ENCODE measurements around the gene HJV.

The HJV gene

DNA sequence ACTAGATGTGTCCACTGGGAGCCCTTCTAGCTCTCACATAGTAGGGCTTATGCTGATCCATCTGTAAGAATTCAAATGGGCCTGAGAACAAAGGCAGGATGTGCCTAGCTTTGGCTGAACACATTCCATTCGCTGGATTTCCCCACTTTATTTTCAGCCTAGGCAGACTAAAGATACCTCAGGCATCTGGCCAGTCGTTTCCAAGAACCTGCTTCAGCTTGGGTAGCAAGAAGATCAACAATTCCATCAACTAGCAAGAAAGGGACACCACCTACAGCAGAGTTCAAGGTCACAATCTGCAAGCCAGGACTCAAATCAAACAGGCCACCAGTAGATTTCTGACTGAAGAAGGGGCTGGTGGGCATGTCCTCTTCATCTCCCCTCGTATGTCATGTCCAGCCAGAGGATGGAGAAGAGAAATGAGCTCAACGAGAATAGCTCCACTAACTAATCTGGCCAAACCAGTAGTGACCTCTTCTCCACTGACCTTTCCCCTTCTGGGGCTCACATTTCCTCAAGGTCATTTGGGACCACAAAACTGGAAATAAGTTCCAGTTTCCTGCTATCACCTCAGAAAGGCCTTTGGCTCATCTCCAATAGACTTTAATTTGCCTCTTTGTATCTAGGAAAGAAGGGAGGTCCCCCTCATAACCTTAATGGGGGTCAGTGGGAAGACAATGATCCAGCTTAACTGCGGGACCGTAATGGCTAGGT, 39.4 kb downstream of the HJV start:
- Histone ChIP-seq H3K4me3 (no peak overlapping the region), H4K20me1 (no peaks in the 10 kb centered on the region), H3K9me3 (replicated peaks in 1 of 11) (no peaks in the 10 kb centered on the region), H3K4me2 (peak overlapping the region in 7 of 11 experiments; percentile 6 to 96 (median 88); a peak in 12 of 22 replicates), H3K36me3 (no peaks in the 10 kb centered on the region), H3K27me3 (no peaks in the 10 kb centered on the region), H3K4me1 (peaks cover 41 to 97% (median 80%) of the 10 kb centered on the region in 10 experiments), H3K27ac (peak overlapping the region in 10 of 11 experiments; percentile 84 to 95 (median 92); a peak in 18 of 22 replicates), H3K9ac (no peak overlapping the region)
- no peak for TF ChIP-seq Cebpa-rat (IDR thresholded peaks at IDR 0.05)

DNA sequence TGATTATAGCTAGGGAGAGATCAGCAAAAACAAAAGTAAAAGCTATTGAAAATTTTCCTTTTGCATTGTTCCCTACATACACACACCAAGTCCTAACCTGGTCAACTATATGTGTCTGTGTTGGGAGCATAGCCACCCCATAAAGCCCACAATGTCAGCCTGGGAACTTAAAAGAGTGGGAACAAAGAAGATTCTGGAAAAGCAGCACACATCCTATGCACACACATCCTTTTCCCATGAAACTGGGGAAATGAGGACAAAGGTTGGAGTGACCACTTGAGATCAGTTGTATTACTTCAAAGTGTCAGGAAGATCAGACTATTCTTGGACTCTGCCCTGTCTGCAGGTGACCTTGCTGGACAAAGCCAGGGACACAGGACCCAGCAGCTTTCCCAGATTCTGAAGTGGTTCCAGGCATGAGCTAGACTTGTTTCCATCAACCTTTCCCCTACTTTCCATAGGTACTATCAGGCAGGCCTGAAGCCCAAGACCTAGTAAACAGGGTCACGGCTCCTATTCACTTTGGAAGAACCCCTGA, 41.0 kb downstream of the HJV start:
- Histone ChIP-seq H3K4me1 (peaks cover 46 to 84% (median 72%) of the 10 kb centered on the region in 10 experiments), H3K9ac (peak overlapping the region; percentile 66 to 80 (median 78)), H3K4me3 (peak overlapping the region in 6 of 10 experiments; percentile 4 to 39 (median 8); a peak in 2 of 20 replicates), H3K27ac (peak overlapping the region; percentile 84 to 95 (median 91)), H3K27me3 (no peaks in the 10 kb centered on the region), H3K36me3 (no peaks in the 10 kb centered on the region), H4K20me1 (no peaks in the 10 kb centered on the region), H3K9me3 (replicated peaks in 1 of 11) (no peaks in the 10 kb centered on the region), H3K4me2 (peak overlapping the region; percentile 78 to 96 (median 87))
- peak in 2 of 11 experiments; percentile 8 to 10; a peak in 1 of 22 replicates for TF ChIP-seq Cebpa-rat (IDR thresholded peaks at IDR 0.05)

DNA sequence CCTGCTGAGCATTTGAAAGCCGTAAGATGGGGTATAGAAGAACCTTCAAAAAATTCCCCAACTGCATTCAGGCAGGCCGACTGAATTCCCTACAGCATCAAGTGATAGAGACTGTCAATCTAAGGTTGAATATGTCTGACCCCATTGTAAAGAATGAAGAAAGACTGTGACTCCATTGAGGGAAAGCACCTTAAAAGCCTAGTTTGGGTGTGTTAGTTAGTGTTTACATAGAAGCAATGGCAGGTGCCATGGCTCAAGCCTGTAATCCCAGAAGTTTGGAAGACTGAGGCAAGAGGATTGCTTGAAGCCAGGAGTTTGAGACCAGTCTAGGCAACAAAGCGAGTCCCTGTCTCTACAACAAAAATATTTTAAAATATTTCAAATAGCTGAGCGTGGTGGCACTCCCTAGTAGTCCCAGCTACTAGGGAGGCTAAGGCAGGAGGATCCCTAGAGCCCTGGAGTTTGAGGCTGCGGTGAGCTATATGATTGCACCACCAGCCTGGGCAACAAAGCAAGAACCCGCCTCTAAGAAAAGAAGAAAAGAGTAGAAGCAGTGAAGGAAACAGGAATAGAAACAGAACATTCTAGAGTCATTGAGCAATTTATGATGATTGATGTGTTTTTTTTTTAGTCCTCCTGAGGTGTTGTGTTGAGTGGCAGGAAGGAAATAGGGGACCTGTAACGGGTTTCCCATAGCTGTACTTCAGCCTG, 41.6 kb downstream of the HJV start:
- Histone ChIP-seq H3K36me3 (no peaks in the 10 kb centered on the region; a peak in 1 of 22 replicates), H3K4me3 (peak overlapping the region in 7 of 10 experiments; percentile 5 to 39 (median 13); a peak in 5 of 20 replicates), H3K9me3 (replicated peaks in 1 of 11) (no peaks in the 10 kb centered on the region), H3K9ac (peak overlapping the region; percentile 66 to 80 (median 78)), H3K27me3 (no peaks in the 10 kb centered on the region), H3K4me1 (peaks cover 46 to 78% (median 66%) of the 10 kb centered on the region in 10 experiments), H3K4me2 (peak overlapping the region; percentile 78 to 96 (median 87)), H3K27ac (peak overlapping the region; percentile 84 to 95 (median 91)), H4K20me1 (no peaks in the 10 kb centered on the region)
- TF ChIP-seq Cebpa-rat (IDR thresholded peaks at IDR 0.05) = peak; percentile 67 to 94 (median 90)

DNA sequence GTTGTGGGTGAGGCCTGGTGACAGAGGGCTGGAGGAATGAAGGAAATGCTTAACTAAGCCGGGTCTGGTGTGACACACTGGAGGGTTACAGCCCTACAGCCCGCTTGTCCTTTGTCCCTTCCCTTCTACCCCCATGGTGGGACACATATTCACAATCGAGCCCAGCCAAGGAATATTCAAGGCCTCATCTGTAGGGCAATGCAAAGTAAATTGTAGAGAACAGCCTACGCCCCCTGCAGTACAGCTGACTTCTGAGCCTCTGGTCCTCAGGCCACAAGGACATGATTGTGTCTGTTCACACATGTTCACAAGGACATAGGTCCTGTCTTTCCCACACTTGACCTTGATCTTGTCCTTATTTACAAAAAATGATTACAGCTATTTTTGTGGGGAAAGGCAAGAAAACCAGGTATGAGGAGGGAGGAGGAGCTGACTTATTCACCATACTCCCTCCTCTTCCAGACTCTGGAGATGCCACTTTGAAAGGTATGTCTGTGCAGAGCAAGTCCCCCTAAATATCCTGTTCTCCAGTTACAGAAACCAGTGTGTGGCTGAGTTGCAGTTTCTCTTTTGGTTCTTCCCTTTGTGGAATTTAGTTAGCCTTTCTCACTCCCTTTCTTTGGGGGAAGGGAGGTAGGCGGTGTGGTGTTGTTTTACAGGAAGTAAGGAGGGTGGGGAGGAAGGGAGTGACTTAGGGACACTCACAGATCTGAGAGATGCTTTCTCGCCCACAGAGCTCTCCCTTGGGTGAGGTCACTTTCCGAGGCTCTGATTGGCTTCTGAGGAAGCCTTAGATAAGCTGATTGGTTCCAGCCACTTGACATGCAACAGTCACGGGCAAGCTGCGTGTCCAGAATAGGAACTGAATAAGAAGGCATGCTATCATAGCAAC, 42.4 kb downstream of the HJV start:
- Histone ChIP-seq H3K27me3 (no peaks in the 10 kb centered on the region), H4K20me1 (no peaks in the 10 kb centered on the region), H3K9ac (peak overlapping the region; percentile 69 to 80 (median 78)), H3K4me2 (peak overlapping the region; percentile 78 to 96 (median 87)), H3K9me3 (replicated peaks in 1 of 11) (no peaks in the 10 kb centered on the region), H3K27ac (peak overlapping the region; percentile 84 to 95 (median 91)), H3K36me3 (no peaks in the 10 kb centered on the region; a peak in 1 of 22 replicates), H3K4me3 (peak overlapping the region in 9 of 10 experiments; percentile 26 to 56 (median 40); a peak in 18 of 20 replicates), H3K4me1 (peaks cover 46 to 70% (median 63%) of the 10 kb centered on the region in 10 experiments)
- TF ChIP-seq Cebpa-rat (IDR thresholded peaks at IDR 0.05) = no peak

DNA sequence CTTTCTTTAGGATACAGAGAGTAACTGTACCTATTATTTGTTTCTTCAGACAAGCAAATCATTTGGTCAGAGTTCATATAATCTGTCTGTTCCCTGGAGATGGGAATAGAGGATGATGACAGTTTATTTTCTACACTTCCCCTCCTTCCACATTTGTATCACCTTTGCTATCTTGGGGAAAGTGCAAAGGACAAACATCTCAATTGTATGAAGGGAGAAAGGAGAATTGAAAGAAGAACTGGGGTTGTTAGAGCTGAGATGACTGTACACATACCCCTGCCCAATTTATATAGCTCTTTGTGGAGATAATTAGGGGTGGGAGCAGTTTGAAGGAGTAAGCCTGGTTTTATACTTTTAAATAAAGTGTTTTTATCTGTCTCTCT, 43.1 kb downstream of the HJV start:
- Histone ChIP-seq H3K9ac (peak overlapping the region; percentile 64 to 80 (median 78)), H4K20me1 (no peaks in the 10 kb centered on the region), H3K27me3 (no peaks in the 10 kb centered on the region), H3K36me3 (no peaks in the 10 kb centered on the region; a peak in 1 of 22 replicates), H3K4me2 (peak overlapping the region; percentile 71 to 96 (median 87)), H3K9me3 (replicated peaks in 1 of 11) (no peaks in the 10 kb centered on the region), H3K4me1 (peaks cover 46 to 64% (median 60%) of the 10 kb centered on the region in 10 experiments), H3K4me3 (peak overlapping the region in 7 of 10 experiments; percentile 26 to 56 (median 36); a peak in 13 of 20 replicates), H3K27ac (peak overlapping the region; percentile 63 to 95 (median 91))
- no peak for TF ChIP-seq Cebpa-rat (IDR thresholded peaks at IDR 0.05)

DNA sequence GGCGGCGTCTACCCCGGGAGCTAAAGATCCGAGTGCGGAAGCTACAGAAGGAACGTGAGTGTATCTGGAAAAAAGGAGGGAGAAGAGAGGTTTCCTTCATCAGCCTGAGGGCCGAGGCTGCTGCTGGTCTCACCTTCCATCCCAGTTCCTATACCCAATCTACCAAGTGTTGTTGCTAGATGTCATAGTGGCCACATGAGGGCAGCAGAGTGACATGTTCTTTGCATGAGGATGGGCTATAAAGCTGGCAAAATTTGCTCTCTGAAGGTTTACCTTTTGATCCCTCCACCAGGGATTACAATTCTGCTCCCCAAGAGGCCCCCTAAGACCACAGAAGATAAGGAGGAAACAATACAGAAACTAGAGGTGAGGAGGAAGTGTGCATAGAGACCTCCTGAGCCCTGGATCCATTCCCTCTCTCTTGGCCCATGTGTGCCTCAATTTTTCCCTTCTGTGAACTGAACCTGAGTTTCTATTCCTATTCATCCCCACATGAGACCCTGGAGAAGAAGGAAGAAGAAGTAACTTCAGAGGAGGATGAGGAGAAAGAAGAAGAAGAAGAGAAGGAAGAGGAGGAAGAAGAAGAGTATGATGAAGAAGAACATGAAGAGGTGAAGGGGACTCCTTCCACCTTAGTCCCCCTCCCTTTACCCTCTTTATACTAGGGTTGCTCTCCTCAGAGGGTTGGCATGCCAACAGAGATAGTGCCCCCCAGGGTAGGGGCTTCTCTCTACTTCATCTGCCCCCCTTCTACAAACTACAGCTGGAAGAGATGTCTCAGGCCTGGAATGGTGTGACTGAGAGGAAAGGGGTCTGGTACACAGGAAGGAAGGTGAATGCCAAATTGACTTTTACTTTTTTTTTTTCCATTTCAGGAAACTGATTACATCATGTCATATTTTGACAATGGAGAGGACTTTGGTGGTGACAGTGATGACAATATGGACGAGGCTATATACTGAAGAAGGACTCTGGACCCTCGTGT, 43.8 kb downstream of the HJV start:
- peaks cover 42 to 57% (median 55%) of the 10 kb centered on the region in 10 experiments for H3K4me1 ChIP-seq
- no peaks in the 10 kb centered on the region for H3K9me3 ChIP-seq (replicated peaks in 1 of 11)
- H3K4me3 ChIP-seq = peak overlapping the region in 4 of 10 experiments; percentile 36 to 56 (median 46); a peak in 7 of 20 replicates
- no peaks in the 10 kb centered on the region for H4K20me1 ChIP-seq
- H3K36me3 ChIP-seq = no peaks in the 10 kb centered on the region; a peak in 1 of 22 replicates
- TF ChIP-seq Cebpa-rat (IDR thresholded peaks at IDR 0.05) = no peak
- no peaks in the 10 kb centered on the region for H3K27me3 ChIP-seq
- peak overlapping the region; percentile 64 to 80 (median 78) for H3K9ac ChIP-seq
- H3K4me2 ChIP-seq = peak overlapping the region; percentile 71 to 96 (median 87)
- peak overlapping the region; percentile 63 to 95 (median 91) for H3K27ac ChIP-seq

DNA sequence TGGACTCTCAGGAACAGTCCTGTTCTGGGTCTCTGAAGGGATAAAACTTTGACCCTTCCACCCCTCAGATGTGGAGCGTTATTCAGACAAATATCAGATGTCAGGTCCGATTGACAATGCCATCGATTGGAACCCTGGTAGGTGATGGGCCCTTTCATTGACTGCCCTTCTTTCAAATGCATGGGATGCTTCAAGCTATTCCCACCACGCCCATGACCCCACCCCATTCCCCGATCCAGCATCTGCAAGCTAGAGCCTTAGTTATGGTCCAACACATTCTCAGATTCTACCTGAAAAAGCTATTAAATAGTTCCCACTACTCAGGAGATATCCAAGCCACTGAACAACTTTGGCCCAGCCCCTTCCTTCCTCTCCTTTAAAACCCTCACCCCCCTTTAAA, 44.5 kb downstream of the HJV start:
- Histone ChIP-seq H3K4me3 (no peak overlapping the region), H3K36me3 (no peaks in the 10 kb centered on the region; a peak in 1 of 22 replicates), H3K9me3 (replicated peaks in 1 of 11) (no peaks in the 10 kb centered on the region), H3K9ac (peak overlapping the region in 9 of 11 experiments; percentile 8 to 80 (median 74); a peak in 13 of 22 replicates), H3K4me1 (peaks cover 42 to 52% (median 49%) of the 10 kb centered on the region in 10 experiments), H4K20me1 (no peaks in the 10 kb centered on the region), H3K27ac (peak overlapping the region in 6 of 11 experiments; percentile 35 to 95 (median 90); a peak in 8 of 22 replicates), H3K27me3 (no peaks in the 10 kb centered on the region), H3K4me2 (peak overlapping the region; percentile 71 to 96 (median 86))
- no peak for TF ChIP-seq Cebpa-rat (IDR thresholded peaks at IDR 0.05)

Measured in BLaER1 treated with 17β-estradiol and CSF1 and Interleukin-3, amounts not matched to agents 10 nM and 100 nM (cell line).